GM12872 (cell line): ENCODE data around the gene ETNK2.

Source experiments
- TF ChIP-seq, protein P1 (sequence below): IDR thresholded peaks from 3 replicates; pipeline ENCODE4 v1.5.1; 2011; ENCODE audit warnings: low read depth, mild to moderate bottlenecking, low read length, moderate library complexity; ENCODE audit not compliant: insufficient read depth

ETNK2 gene

GRCh38 chr1:204151552-204152309 lies at the start of gene ETNK2:
TSS of gene ETNK2 (minus strand) at chr1:204152044. CDS start at chr1:204151852, 192 bp downstream.
- TF ChIP-seq, protein P1, sequence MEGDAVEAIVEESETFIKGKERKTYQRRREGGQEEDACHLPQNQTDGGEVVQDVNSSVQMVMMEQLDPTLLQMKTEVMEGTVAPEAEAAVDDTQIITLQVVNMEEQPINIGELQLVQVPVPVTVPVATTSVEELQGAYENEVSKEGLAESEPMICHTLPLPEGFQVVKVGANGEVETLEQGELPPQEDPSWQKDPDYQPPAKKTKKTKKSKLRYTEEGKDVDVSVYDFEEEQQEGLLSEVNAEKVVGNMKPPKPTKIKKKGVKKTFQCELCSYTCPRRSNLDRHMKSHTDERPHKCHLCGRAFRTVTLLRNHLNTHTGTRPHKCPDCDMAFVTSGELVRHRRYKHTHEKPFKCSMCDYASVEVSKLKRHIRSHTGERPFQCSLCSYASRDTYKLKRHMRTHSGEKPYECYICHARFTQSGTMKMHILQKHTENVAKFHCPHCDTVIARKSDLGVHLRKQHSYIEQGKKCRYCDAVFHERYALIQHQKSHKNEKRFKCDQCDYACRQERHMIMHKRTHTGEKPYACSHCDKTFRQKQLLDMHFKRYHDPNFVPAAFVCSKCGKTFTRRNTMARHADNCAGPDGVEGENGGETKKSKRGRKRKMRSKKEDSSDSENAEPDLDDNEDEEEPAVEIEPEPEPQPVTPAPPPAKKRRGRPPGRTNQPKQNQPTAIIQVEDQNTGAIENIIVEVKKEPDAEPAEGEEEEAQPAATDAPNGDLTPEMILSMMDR, result no peak

DNA sequence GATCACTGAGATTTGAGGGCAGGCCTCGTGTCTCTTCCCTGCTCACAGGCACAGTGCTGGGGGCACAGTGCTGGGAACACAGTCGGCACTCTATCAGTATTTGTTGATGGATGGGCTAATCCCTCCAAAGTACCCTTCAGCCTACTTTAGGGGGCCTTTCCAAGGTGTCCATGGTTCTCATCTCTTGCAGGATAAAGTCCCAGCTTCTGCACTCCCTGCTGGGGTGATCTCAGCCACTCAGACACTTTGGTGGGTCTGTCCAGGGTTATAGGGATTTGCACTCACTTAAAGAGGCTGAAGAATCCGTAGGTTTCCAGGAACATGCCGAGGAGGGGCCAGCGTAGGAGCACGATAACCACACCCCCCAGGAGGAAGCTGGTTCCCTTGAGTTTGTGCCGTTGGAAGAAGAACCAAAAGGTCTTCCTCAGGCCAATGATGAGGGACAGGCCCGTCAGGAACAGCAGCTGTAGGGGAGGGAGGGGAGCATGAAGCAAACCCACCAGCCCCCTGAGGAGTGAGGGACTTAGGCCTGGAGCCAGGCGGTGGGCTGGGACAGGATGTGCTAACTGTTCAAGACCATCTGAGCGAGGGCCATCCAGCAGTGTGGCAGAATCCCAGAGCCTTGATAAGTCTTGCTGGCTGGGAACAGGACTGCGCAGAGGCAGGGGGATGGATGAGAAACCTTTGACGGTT lies 49.6 kb upstream of the ETNK2 start:
- TF ChIP-seq, protein P1, result no peak

DNA sequence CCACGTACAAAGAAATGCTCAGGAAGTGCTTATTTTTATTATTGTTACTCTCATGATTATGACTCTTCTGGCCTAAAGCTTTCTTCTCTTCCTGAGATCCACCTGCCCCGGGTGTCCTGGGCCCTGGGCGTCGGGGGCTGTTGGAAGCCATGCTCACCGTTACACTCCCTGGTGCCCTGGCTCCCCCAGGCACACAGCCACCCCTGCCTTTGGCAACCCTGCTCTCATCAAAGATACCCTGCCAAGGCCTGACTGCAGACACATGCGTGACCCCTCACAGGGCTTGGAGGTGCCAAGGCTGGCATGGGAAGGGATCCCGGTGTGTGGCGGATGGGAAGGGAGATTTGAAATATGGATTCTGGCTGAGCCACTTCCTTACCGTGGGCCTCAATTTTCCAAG lies 47.7 kb upstream of the ETNK2 start:
- TF ChIP-seq, protein P1, result no peak

DNA sequence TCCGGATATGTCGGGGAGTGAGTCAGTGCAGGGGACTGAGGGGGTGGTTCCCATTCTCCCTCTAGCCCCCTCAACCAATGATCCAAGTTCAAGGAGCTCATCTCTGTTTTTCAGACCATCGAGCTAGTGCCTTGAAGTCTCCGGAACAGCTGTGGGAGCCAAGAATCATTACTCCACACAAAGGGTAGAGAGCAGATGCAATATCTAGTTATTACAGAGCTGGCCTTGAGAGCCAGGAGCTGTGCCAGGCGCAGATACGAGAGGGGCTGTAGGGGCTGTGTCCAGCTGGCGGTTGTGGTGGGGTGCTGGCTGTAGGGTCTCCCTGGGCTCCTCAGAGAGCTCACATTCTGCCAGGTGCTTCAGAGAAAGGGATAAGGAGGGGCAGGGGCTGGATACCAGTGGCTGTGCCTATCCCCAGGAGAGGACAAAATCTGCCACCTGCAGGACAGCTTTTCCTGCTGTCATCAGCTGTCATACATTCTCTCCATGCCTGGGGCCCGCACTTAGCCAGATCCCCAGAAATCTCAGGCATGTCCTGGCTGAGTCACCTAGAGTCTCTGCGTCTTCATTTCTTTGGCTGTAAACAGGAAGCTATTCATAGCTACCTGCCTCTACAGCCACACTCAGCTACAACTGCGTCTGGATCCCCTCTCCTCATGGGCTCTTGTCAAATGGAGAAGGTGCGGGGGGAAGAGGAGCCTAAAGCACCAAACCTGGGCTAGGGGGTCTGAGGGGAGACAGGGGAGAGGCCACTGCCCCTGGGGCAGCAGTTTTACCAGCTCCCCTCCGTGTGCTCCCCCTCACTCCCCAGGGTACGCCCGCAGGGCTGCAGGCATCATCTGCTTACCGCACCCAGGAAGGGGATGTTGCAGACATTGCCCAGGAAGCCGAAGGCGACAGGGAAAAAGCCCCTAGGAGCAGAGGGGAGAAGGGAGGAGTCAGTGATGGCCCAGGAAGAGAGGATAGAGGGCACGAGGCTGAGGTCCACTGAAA lies 46.8 kb upstream of the ETNK2 start:
- TF ChIP-seq, protein P1, result no peak

GRCh38 chr1:204197068-204197467 lies 45.2 kb upstream of the ETNK2 start:
- TF ChIP-seq, protein P1, result no peak

- TF ChIP-seq, protein P1, result no peak
Observed at GRCh38 chr1:204196068-204196795, 44.4 kb upstream of the ETNK2 start, which contains the start of gene KISS1. TSS of gene KISS1 (minus strand) at chr1:204196491. CDS start at chr1:204192876, 3,615 bp downstream.
